HepG2 (cell line): ENCODE measurements around the gene UBFD1. TPM values are rescaled to one million over a fixed set of nuclear protein-coding genes. Genes with fewer than 3 reads are reported as not detected.
"Not testable (repeated sequence)": the region's sequence is repeated elsewhere in the genome, so short reads cannot be mapped to it uniquely, and the experiment has no call there.

ENCODE experiments used
- ATAC-seq: fragments of 200-7000 bp; cut with Tn5 transposase; 3 replicates; pipeline ENCODE4 v1.9.1; 2020; ENCODE audit warnings: mild to moderate bottlenecking, moderate library complexity
- BruUV-seq: library from RNA; stranded (reverse); fragments of 400-500 nt; replicated peaks from 2 replicates; lab custom pipeline; 2021; lab: Mats Ljungman, UMichigan
- CTCF ChIA-PET: fragments of 300-600 bp; formaldehyde crosslinking; extraction: SDS; loops from one replicate; lab custom pipeline; 2021; ENCODE audit warnings: low total read pairs, inconsistent platforms, low intra/inter-chr PET ratio; lab: Yijun Ruan, JAX
- POLR2A ChIA-PET: fragments of 350-600 bp; sonication (Branson Sonifier 250); formaldehyde crosslinking; loops from one replicate; lab custom pipeline; 2020; ENCODE audit warnings: antibody characterized with exemption, inconsistent platforms; lab: Yijun Ruan, JAX
- DNase-seq: peaks from one replicate; pipeline ENCODE4 v3.0.0-alpha.2; 2015; ENCODE audit warnings: low spot score
- FAIRE-seq: peaks from 3 replicates; lab custom pipeline; 2011; peaks lifted over from hg19 to GRCh38; lab: Jason Lieb, UNC
- H2AFZ ChIP-seq: one replicate; pipeline ENCODE4 v1.6.1; 2011; ENCODE audit warnings: low read length, inconsistent platforms
- H3K27ac ChIP-seq: fragments of 300-600 bp; 3 replicates; pipeline ENCODE4 v1.8.0; 2011; ENCODE audit warnings: mixed run types, mild to moderate bottlenecking, mixed read lengths, low read length, inconsistent platforms; ENCODE audit not compliant: insufficient read depth; ENCODE audit errors: extremely low read length
- H3K27me3 ChIP-seq, 2 experiments: fragments of 200-600 bp in 1 of 2; 2 replicates in 1 of 2; 3 replicates in 1 of 2; pipeline versions ENCODE4 v1.6.0 to v1.8.0; 2011; ENCODE audit warnings: low read length in 2 of 2, mild to moderate bottlenecking in 2 of 2, moderate library complexity in 2 of 2, inconsistent platforms in 1 of 2; ENCODE audit not compliant: insufficient read depth in 2 of 2, control insufficient read depth in 1 of 2
- H3K36me3 ChIP-seq, 2 experiments: fragments of 200-600 bp in 1 of 2; replicated peaks in 1 of 2; 2 replicates in 1 of 2; 3 replicates in 1 of 2; pipeline versions ENCODE4 v1.5.1 to v1.8.0; 2011; ENCODE audit warnings: low read length in 2 of 2, inconsistent platforms in 1 of 2; ENCODE audit not compliant: insufficient read depth in 2 of 2, control insufficient read depth in 1 of 2
- H3K4me1 ChIP-seq: 2 replicates; pipeline ENCODE4 v1.5.1; 2012; ENCODE audit warnings: low read length, inconsistent platforms; ENCODE audit not compliant: insufficient read depth
- H3K4me2 ChIP-seq: 2 replicates; pipeline ENCODE4 v1.6.0; 2011; ENCODE audit warnings: low read depth, low read length, inconsistent platforms
- H3K4me3 ChIP-seq, 3 experiments: fragments of 200-600 bp in 1 of 3; sonication (generic), shearing (Covaris generic) in 1 of 3; replicated peaks in 1 of 3; 2 replicates each; pipeline ENCODE4 v1.5.1; 2011 to 2016; ENCODE audit warnings: low read length in 3 of 3, inconsistent platforms in 2 of 3, low read depth in 2 of 3, mild to moderate bottlenecking in 2 of 3, control low read depth in 1 of 3, mixed read lengths in 1 of 3; ENCODE audit not compliant: insufficient read depth in 1 of 3
- H3K79me2 ChIP-seq: one replicate; pipeline ENCODE4 v1.6.1; 2011; ENCODE audit warnings: low read length, inconsistent platforms; ENCODE audit not compliant: insufficient read depth
- H3K9ac ChIP-seq: 2 replicates; pipeline ENCODE4 v1.6.0; 2011; ENCODE audit warnings: mild to moderate bottlenecking, low read depth, low read length, inconsistent platforms; ENCODE audit not compliant: insufficient read depth
- H3K9me3 ChIP-seq: 2 replicates; pipeline ENCODE4 v1.5.1; 2012; ENCODE audit warnings: mild to moderate bottlenecking, low read length
- H4K20me1 ChIP-seq: 2 replicates; pipeline ENCODE4 v1.6.0; 2011; ENCODE audit warnings: inconsistent platforms, mild to moderate bottlenecking, low read length, moderate library complexity; ENCODE audit not compliant: insufficient read depth
- WGBS: methylation state at CpG from one replicate; pipeline ENCODE4 v1.1.6; 2017; ENCODE audit warnings: low lambda C conversion rate; 5-methylcytosine and 5-hydroxymethylcytosine counted together
- in situ Hi-C: cut with HindIII; loops from 2 replicates; pipeline ENCODE4 v1.10.0; 2017; ENCODE audit warnings: low pct_unique_long_range_greater_than_20kb; ENCODE audit not compliant: extremely low pct_ligation_motif_present
- intact Hi-C: fragments of 100-400 bp; cut with micrococcal nuclease; formaldehyde crosslinking; loops from one replicate; pipeline ENCODE4 v1.10.0; 2022; ENCODE audit not compliant: unreplicated experiment
- polyA plus RNA-seq, 8 experiments: library from polyadenylated mRNA; depleted of rRNA in 3 of 8; stranded (reverse) in 7 of 8; unstranded in 1 of 8; fragments of >200 nt; fragmentation: Illumina TruSeq in 4 of 8; extraction: Trizol in 4 of 8; gene quantifications; 2 replicates each; pipeline versions ENCODE4 v1.2.1 to v1.2.3, GENCODE V29; 2011 to 2016; ENCODE audit warnings: low read depth in 4 of 8, missing spikeins in 1 of 8, mixed read lengths in 1 of 8; ENCODE audit not compliant: insufficient read depth in 1 of 8
- total RNA-seq, 5 experiments: library from RNA; depleted of rRNA; stranded (reverse); fragments of >200 nt; fragmentation: Illumina TruSeq; extraction: Trizol; gene quantifications; 2 replicates each; pipeline ENCODE4 v1.2.3, GENCODE V29; 2016; ENCODE audit warnings: low read depth in 1 of 5
- TF ChIP-seq, protein P1 (sequence below): sonication (generic); formaldehyde crosslinking; IDR thresholded peaks from 2 replicates; pipeline ENCODE4 v1.4.0; 2020; ENCODE audit warnings: missing genetic modification reagents, mild to moderate bottlenecking, borderline replicate concordance
- TF ChIP-seq, protein P2 (sequence below), 2 experiments: fragments of 450-650 bp in 1 of 2; sonication (generic) in 1 of 2; formaldehyde crosslinking in 1 of 2; IDR thresholded peaks; 2 replicates each; pipeline versions ENCODE4 v1.6.1 to v1.8.0; 2016 to 2022; ENCODE audit warnings: antibody characterized with exemption in 1 of 2, mild to moderate bottlenecking in 1 of 2, missing genetic modification reagents in 1 of 2

The UBFD1 gene
- total and polyA plus RNA-seq, 2 of the 13 experiments (the other 11 are each of a cell fraction or from before 2014, with no cell fraction given) = 100 to 111 TPM

DNA sequence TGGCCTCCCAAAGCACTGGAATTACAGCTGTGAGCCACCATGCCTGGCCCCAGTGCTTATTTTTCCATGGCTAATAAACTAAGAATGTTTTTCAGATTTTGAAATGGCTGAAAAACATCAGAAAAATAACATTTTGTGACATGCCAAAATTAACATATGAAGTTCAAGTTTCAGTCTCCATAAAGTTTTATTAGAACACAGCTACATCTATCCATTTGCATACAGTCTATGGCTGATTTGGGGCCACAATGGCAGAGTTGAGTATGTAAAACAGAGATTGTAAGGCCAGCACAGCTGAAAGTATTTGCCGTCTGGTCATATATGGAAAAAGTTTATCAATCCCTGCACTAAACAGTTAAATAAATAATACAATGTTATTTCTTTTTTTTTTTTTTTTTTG, 52.4 kb downstream of the UBFD1 start (continued):
- TF ChIP-seq, protein P1, sequence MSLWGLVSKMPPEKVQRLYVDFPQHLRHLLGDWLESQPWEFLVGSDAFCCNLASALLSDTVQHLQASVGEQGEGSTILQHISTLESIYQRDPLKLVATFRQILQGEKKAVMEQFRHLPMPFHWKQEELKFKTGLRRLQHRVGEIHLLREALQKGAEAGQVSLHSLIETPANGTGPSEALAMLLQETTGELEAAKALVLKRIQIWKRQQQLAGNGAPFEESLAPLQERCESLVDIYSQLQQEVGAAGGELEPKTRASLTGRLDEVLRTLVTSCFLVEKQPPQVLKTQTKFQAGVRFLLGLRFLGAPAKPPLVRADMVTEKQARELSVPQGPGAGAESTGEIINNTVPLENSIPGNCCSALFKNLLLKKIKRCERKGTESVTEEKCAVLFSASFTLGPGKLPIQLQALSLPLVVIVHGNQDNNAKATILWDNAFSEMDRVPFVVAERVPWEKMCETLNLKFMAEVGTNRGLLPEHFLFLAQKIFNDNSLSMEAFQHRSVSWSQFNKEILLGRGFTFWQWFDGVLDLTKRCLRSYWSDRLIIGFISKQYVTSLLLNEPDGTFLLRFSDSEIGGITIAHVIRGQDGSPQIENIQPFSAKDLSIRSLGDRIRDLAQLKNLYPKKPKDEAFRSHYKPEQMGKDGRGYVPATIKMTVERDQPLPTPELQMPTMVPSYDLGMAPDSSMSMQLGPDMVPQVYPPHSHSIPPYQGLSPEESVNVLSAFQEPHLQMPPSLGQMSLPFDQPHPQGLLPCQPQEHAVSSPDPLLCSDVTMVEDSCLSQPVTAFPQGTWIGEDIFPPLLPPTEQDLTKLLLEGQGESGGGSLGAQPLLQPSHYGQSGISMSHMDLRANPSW (CRISPR knock-in tag) = no peak
- TF ChIP-seq, protein P2, sequence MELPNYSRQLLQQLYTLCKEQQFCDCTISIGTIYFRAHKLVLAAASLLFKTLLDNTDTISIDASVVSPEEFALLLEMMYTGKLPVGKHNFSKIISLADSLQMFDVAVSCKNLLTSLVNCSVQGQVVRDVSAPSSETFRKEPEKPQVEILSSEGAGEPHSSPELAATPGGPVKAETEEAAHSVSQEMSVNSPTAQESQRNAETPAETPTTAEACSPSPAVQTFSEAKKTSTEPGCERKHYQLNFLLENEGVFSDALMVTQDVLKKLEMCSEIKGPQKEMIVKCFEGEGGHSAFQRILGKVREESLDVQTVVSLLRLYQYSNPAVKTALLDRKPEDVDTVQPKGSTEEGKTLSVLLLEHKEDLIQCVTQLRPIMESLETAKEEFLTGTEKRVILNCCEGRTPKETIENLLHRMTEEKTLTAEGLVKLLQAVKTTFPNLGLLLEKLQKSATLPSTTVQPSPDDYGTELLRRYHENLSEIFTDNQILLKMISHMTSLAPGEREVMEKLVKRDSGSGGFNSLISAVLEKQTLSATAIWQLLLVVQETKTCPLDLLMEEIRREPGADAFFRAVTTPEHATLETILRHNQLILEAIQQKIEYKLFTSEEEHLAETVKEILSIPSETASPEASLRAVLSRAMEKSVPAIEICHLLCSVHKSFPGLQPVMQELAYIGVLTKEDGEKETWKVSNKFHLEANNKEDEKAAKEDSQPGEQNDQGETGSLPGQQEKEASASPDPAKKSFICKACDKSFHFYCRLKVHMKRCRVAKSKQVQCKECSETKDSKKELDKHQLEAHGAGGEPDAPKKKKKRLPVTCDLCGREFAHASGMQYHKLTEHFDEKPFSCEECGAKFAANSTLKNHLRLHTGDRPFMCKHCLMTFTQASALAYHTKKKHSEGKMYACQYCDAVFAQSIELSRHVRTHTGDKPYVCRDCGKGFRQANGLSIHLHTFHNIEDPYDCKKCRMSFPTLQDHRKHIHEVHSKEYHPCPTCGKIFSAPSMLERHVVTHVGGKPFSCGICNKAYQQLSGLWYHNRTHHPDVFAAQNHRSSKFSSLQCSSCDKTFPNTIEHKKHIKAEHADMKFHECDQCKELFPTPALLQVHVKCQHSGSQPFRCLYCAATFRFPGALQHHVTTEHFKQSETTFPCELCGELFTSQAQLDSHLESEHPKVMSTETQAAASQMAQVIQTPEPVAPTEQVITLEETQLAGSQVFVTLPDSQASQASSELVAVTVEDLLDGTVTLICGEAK (IDR thresholded peaks at IDR 0.05) = peak; percentile 43; the same call in 1 of the 2 replicates
- TF ChIP-seq, protein P2 (CRISPR knock-in tag; IDR thresholded peaks at IDR 0.05) = no peak; the same call in 1 of the 2 replicates

DNA sequence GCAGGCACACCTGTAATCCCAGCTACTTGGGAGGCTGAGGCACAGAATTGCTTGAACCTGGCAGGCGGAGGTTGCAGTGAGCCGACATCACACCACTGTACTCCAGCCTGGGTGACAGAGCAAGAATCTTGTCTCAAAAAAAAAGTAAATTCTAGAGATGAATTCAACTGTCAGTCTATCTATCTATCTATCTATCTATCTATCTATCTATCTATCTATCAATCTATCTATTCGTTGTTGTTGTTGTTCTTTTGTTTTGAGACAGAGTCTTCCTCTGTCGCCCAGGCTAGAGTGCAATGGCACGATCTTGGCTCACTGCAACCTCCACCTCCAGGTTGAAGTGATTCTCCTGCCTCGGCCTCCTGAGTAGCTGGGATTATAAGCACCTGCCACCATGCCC, 53.4 kb downstream of the UBFD1 start:
- H3K27ac ChIP-seq, H3K9ac ChIP-seq, CTCF ChIA-PET, H3K79me2 ChIP-seq, POLR2A ChIA-PET, intact Hi-C loops, H3K4me1 ChIP-seq, BruUV-seq, FAIRE-seq, H3K4me3 ChIP-seq, in situ Hi-C loops, DNase-seq, H3K4me2 ChIP-seq, H3K9me3 ChIP-seq, H2AFZ ChIP-seq, H3K27me3 ChIP-seq, ATAC-seq, H4K20me1 ChIP-seq: not testable (repeated sequence)
- 97% methylated on average over 6 of the region's 6 CpGs for WGBS
- H3K36me3 ChIP-seq = peaks cover 15 to 54% of the 10 kb centered on the region in 2 experiments
